ENCODE measurements around the gene GADD45G.

- no peak for TF ChIP-seq POLR2AphosphoS5 (IDR thresholded peaks at IDR 0.05)
- TF ChIP-seq CTCF (IDR thresholded peaks at IDR 0.05): no peak
Measured at GRCh38 chr9:89625721-89626687, 21.2 kb downstream of the GADD45G start.

Measured in sigmoid colon (tissue), 4 donors.